Measurements from ENCODE around the gene TAPBP.
"Not testable (repeated sequence)": the region's sequence is repeated elsewhere in the genome, so short reads cannot be mapped to it uniquely, and the experiment has no call there.

TAPBP gene

DNA sequence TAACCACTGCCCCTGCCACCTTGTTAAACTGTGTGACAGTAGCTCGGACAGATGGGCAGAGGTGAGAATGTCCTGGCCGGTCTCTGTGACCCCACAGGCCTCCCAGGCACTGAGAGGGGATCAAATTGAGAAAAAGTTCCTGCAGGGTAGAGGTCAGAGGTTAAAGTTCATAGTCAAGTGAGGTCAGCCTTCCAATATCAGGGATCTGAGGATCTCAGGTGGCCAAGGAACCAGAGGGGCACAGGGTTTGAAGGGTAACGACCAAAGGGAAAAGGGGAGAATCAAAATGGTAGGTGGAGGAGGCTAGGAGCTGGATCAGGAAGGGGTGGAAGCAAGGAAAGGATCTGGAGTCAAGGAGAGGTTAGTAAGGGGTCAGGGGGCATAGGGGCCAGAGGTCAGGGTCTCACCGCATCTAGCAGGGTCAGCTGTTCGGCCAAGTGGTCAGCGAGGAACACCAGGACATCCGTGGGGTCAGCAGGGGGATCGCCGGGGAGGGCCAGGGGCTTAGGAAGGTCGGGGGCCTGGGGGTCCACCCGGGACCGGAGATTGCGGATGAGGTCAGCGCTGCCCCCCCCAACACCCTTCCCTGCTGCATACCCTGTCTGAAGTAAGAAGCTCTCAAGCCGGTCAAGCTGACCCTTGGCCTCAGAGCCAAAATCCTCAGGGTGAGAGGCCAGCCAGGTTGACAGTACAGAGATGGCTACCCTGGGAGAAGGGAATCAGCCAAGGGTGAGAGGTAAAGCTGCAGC is 18.1 kb downstream of the TAPBP start:
- no peak for DNase-seq

DNA sequence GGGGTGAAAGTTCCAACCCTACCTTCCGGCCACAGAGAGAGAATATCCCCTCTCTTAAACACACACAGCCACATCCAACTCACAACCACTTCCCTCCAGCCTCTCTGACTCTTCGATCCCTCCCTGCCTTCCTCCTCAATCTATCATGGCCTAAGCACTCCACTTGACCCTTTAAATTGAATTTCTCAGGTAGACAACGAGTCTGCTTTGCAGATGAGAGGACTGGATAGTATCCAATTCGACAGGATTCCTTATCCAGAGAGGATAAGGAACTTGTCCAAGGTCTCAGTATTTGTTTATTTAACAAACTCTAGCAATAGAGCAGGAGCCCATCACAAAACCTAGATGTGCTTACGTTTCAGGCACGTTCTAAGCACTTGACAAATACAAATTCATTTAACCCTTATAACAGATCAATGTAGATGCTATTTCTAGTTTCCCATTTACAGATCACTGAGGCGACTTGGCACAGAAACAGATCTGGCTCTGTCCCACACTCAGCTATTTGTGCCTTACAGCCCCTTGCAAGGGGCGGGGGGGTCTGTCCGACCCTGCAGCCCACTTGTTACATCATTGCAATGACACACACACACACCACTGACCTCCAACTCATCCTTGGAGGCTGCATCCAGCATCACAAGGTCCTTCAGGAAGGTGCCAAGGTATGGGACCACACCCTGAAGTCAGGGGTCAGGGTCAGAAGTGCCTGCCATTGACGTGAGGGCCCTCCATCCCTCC is 19.6 kb downstream of the TAPBP start:
- no peak for DNase-seq

DNA sequence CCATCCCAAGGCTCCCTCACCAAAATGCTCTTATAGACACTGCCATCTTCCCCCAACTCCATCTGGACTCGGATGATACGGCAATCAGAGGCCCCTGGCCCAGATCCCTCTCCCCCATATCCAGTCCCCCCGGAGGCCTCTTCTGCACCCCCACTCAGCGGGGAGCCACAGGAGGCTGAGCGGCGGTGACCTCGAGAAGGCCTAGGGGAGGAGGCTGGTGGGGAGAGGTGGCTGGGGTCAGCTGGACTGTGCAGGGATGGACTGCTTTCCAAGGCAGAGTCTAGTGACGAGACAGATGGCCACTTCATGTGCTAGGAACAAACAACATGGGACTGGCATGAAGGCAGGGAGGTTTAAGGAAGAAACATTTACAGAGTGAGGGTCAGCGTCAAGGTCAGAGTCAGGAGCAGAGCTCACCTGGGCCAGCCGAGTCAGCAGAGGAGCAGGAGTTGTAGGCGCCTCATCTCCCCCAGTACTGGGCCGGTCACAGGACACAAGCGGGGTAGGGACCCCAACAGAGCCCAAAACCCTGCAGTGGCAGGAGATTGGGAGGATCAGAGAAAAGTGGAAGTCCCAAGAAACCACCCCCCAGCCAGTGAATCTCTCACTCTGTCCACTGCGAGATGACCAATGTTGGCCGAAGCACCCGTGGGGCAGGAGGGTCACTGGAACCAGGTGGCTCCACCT is 20.7 kb downstream of the TAPBP start:
- no peak for DNase-seq

DNA sequence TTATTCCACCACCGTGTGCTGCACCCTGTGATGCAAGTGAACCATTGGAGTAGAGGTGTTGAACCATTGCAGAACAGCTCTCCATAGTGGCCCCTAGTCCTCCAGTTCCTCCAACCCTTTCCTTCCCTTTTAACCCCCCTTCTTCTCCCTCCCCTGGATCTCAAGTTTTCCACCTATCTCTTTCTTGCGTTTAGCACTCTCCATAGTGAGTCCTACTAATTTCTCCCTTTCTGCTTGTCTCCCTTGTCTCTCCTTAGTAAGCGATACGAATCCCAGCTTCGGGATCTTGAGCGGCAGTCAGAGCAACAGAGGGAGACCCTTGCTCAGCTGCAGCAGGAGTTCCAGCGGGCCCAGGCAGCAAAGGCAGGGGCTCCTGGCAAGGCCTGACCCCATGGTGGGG is 23.4 kb downstream of the TAPBP start:
- DNase-seq, result no peak

DNA sequence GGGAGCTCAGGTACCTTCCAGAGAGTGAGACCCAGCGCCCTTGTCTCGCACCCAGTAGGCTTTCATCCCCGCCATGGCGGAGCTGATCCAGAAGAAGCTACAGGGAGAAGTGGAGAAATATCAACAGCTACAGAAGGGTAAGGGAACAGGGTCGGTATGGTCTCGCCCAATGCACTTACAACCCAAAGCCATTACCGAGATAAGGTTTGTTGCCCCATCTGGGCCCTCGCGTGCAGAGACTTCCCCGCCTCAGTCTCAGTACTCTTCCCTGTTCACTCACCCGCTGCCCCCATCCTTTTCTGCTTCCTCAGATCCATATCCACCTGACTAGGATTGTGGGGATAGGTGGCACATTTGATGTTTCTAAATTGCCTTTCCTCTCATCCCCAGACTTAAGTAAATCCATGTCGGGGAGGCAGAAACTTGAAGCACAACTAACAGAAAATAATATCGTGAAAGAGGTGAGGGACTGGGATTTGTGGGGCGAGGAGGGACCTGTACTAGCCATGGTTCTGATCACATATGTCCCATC is 24.0 kb downstream of the TAPBP start:
- no peak for DNase-seq

DNA sequence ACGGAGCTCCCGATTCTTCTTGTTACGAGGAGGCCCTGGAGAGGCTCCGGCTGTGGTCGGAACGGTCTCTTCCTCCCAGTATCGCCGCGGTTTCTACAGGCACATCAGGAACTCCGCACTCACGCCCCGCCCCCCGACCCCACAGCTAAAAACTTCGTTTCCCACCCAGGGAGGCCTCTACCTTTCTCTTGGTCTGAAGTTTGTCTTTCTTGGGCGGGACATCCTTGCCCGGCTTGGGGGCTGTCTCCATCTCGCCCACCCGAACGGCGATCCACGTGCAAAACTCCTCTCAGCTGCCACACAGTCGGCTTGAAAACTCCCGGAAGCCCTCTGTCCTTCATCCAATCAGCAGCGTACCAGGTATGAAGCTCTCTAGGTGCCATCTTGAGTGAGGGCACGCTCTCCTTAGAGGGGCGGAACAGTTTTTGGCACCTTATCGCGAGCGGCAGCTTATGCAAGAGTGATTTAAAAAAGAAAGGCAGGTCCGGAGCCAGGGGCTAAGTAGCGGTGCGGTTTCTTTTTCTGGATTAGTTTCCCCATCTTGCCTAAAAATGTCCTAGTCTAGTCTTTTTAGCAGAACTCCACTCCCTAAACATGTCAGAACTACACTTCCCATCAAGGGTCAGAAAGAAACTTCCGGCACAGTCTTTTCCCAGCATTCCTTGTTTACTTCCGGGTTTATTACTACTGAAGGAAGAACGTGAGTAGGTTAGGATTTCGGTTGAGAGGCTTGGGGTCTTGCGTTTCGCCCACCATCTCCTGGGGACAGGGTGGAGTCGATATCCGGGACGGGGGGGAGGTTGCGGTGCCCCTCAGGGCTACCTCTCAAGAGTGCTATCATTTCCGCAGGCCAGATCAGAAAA is 24.7 kb downstream of the TAPBP start, which contains the start of the genes PFDN6 and WDR46:
Gene PFDN6 (plus strand): TSS at position 681 of the 863 bp plus-strand sequence. CDS start 256 bp downstream, outside the sequence.
Gene WDR46 (minus strand): TSS at position 319 of the 863 bp plus-strand sequence. CDS start 69 bp downstream, at position 250.
- peak; percentile 96 for DNase-seq

DNA sequence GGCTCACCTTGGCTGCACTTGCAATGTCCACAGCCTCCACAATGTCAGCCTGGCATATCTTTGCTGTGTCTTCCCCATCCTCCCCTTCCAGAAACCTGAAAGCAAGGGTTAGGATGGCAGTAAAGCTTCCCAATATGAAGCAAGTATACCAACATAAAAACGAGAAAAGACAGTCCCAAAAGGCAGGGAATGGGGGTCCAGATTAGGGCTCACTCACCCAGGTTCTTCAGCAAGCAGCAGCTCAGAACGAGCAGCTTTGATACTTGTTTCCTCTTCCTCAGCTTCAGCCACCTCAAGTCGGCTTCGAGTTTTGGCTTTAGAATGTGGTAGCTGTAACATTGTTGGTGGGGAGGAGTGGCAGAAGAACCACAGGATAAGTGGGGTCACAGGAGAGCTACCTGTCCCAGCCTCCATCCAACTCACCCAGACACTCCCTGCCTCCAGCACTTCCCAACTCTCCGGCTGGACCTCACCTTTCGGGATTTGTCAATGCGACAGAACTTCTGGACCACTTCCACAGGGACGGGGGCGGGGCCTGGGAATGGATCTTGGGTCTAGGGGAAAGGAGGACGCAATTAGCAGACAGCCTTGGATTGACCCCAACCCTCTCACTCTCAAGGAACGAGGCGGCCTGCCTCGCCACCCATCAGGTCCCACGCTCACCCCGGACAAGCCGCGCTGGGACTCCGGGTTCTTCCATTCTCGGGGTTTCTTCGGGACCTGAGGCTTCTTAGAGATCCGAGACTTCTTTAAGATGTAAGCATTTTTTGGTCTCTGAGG is 25.5 kb downstream of the TAPBP start:
- DNase-seq, result no peak

DNA sequence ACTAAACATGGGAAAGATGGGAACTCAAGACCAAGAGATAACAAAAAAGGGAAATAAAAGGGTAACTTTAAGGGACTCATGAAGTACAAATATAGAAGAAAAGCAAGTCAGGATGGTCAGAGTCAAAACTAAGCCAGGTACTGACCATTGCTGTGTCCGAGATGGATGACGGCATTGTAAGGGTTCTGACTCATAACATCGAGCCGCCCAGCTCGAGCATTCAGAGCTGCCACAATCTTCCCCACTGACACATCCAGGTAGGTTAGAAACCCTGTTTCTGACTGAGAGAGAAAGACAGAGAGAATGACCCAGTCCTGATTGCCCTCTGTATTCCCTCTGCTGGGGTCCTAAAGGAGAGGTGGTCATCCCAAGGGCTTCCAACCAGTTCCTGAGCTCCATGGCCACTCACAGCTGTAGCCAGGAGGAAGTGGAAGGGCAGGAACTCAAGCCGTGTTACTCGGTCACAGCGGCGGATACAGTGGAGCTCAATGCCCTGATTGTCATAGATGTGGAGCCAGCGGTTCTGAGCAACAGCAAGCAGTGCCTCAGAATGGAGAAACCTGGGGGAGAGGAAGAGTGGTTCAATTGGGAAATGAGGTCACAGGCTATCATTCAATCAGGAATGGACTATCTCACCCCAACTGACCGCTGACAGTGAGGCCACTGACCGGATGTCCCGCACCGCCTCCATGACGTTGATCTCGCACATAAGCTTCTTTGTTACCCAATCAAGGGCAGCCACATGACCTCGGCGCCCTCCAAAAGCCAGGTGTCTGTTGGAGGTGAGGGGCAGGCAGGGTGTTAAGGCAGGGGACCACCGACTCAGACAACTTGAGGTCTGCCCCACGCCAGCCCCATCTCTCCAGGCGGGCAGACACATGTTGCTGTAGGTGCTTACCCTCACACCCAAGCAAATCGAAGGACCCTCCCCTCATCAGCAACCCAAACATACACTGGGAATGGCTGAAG is 26.6 kb downstream of the TAPBP start:
- no peak for DNase-seq

DNA sequence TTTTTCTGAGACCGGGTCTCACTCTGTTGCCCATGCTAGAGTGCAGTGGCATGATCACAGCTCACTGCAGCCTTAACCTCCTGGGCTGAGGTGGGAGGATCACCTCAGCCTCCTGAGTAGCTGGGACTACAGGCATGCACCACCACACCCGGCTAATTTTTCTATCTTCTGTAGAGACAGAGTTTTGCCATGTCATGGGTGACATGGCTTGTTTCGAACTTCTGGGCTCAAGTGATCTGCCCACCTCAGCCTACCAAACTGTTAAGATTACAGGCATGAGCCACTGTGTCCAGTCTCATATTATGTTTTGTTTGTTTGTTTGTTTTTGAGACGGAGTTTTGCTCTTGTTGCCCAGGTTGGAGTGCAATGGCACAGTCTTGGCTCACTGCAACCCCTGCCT is 28.7 kb downstream of the TAPBP start:
- DNase-seq, result not testable (repeated sequence)

DNA sequence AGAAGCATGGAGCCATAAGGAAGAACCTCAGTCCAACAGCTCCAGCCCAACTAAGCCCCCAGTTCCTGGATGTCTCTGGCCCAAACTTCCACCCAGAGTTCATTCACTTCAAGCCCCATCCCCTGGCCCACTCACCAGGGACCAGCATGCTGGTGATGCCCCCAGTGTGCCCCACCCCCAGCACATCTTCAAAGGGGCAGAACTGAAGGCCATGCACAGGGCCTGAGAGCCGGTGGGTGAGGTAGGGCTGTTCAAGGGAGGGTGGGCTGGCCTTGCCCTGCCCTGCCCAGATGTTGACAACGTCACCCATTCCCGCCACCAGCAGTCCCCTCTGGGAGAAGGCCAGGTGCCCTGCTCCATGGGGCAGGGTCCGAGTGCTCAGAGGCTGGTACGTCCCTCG is 33.3 kb downstream of the TAPBP start:
- DNase-seq, result no peak

DNA sequence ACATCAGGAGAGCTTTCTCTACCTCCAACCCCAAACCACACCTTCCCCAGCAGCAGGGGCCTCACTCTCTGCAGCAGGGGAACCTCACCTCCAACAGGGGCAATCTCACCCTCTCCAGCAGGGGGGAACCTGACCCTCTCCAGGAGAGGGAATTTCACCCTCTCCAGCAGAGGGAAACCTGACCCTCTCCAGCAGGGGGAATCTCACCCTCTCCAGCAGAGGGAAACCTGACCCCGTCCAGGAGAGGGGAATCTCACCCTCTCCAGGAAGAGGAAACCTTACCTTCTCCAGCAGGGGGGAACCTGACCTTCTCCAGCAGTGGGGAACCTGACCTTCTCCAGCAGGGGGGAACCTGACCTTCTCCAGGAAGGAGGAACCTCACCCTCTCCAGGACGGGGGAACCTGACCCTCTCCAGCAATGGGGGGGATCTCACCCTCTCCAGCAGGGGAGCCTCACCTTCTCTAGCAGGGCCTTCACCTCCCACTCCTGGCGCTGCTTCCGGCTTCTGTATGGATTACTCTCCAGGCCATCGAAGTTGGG is 33.8 kb downstream of the TAPBP start:
- DNase-seq, result peak; percentile 61

DNA sequence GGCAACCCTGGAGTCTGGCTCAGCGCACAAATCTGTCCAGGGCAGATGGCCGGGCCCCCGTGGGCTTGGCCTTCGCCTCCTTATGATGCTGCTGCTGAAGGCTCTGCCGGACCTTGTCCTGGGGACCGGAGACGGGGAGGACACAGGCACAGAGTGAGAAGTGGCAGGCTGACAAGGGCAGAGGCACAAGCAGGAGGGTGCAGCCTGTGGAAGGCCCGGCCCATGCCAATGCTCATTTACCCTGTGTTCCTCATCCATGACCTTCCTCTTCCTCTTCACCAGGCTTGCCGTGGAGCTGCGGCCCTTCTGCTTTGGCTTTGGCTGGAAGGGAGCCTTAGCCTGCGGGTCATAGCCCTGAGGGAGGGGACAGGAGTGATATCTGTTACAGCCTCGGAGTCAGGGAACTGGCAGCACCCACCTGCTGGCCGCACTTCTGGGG is 34.6 kb downstream of the TAPBP start:
- DNase-seq, result no peak

DNA sequence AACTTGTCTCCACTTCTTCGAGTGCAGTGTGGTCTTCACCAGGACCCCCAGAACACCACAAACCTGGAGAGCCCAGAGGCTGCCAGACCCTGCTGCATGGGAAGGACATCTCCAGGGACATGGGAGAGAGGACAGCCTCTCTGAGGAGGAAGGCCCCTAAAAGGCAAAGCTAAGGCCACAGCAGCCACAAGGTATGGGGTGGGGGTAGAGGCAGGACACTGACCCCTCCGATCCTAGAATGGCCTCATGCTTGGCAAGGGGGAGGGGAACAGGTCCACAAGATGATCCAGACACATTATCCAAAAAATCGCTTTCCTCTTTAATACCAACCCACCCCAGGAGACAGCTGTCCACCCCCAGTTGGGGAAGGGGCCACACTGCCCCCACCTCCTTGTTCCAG is 35.1 kb downstream of the TAPBP start:
- DNase-seq, result no peak

DNA sequence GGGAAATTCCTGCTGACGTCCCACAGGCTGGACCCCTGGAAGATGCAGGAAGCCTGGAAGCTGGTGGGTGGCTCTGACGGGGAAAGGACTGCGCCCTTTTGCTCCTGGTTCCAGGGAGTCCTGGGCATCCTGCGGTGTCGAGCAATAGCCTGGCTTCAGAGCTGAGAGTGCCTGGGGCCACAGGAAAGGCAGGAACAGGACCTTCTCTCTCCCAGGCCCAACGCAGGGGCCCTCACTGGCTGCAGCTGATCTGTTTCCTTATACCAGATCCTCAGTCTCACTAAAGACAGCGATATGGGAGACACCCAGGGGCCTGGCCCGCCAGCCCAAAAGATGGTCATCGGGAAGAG is 35.5 kb downstream of the TAPBP start:
- DNase-seq, result no peak

DNA sequence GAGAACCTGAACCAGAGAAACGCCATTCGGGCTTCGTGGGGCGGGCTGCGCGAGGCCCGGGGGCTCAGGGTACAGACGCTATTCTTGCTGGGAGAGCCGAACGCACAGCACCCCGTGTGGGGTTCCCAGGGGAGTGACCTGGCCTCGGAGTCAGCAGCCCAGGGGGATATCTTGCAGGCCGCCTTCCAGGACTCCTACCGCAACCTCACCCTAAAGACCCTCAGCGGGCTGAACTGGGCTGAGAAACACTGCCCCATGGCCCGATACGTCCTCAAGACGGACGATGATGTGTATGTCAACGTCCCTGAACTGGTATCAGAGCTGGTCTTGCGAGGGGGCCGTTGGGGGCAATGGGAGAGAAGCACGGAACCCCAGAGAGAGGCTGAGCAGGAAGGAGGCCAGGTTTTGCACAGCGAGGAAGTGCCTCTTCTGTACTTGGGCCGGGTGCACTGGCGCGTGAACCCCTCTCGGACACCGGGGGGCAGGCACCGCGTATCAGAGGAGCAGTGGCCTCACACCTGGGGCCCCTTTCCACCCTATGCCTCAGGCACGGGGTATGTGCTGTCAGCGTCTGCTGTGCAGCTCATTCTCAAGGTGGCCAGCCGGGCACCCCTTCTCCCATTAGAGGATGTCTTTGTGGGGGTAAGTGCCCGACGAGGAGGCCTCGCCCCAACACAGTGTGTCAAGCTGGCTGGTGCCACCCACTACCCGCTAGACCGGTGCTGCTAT is 36.1 kb downstream of the TAPBP start:
- DNase-seq, result peak; percentile 21

DNA sequence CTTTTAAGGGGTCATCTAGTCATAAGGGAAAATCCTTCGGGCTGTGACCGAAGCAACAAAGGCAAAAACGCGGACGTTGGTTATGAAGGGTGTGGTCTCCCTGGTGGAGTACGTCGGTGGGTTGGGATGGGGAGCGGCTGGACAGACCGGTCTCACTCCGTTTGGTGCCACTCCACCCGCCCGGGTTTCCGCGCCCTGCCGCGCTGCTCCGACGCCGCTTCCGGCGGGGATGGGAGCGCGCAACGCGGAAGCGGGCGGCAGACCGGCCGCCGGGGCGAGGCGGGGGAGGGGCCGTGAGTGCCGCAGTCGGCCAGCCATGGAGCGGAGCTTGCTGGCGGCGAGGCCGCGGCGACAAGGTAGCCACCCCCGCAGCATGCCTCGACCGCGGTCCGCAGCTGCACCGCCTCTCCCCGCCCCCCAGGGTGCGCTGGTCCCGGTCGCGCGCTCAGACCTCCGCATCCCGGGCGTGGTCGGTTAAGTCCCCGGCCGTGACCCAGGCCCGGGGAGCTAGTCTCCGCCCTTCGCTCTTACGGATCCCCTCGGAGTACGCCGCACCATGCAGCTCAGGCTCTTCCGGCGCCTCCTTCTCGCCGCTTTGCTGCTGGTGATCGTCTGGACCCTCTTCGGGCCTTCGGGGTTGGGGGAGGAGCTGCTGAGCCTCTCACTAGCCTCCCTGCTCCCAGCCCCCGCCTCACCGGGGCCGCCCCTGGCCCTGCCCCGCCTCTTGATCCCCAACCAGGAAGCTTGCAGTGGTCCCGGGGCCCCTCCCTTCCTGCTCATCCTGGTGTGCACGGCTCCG is 36.8 kb downstream of the TAPBP start, which contains the start of gene B3GALT4:
Gene B3GALT4 (plus strand): TSS at position 260 of the 799 bp plus-strand sequence. CDS start 297 bp downstream, at position 557.
- DNase-seq, result peak; percentile 86

DNA sequence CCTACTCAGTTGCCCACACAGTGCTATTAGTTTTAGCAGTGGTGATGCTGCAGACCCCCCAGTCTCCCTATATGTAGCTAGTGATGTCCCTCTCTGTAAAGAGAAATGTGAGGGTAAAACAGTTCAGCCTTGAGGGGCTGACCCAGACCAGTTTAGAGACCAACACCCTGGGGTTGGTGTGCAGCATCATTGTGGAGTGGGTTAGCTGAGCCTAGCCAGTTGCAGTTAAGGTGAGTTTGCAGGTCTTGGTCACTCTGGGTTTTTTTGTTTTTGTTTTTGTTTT is 37.4 kb downstream of the TAPBP start:
- no peak for DNase-seq

DNA sequence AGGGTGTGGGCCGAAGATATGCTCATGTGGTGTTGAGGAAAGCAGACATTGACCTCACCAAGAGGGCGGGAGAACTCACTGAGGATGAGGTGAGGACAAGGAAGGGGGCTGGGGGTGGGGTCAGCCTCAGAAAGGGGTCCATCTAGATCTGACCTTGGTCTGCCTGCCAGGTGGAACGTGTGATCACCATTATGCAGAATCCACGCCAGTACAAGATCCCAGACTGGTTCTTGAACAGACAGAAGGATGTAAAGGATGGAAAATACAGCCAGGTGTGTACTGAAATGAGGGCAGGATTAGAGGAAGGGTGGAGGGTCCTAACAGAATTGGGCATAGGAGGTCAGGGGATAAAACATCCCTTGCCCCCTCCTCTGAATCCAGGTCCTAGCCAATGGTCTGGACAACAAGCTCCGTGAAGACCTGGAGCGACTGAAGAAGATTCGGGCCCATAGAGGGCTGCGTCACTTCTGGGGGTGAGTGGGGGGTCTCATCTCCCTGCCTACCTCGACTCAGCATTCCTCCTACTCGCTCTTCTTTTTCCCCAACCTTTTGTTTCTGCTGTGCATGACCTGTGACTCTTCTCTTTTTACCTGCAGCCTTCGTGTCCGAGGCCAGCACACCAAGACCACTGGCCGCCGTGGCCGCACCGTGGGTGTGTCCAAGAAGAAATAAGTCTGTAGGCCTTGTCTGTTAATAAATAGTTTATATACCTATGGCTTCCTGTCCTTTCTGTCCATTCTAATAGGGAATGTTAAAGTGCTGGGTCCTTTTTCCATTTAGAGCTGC is 37.9 kb downstream of the TAPBP start:
- DNase-seq, result not testable (repeated sequence)

Measured in hematopoietic multipotent progenitor cell treated with erythropoietin and hydrocortisone succinate and interleukin-3 and kit ligand, for 8 days (in vitro differentiated cells).